GM12892 (cell line): ENCODE data around the gene GAS7.

ENCODE experiments used
- POLR2A ChIP-seq: IDR thresholded peaks from 2 replicates; pipeline ENCODE4 v1.6.1; 2011; ENCODE audit warnings: low read depth, low read length, control low read depth
- POLR2AphosphoS5 ChIP-seq: IDR thresholded peaks from 2 replicates; pipeline ENCODE4 v1.6.1; 2011; ENCODE audit warnings: low read depth, low read length, control low read depth
- TAF1 ChIP-seq: IDR thresholded peaks from 2 replicates; pipeline ENCODE4 v1.6.1; 2011; ENCODE audit warnings: low read depth, mild to moderate bottlenecking, control low read depth, low read length, borderline replicate concordance

GRCh38 chr17:10059684-10060211 lies 138.7 kb downstream of the GAS7 start:
- TF ChIP-seq POLR2AphosphoS5 = no peak
- no peak for TF ChIP-seq TAF1
- no peak for TF ChIP-seq POLR2A
